Measurements from ENCODE around the gene SLC7A5. TPM values are rescaled to one million over a fixed set of nuclear protein-coding genes. Genes with fewer than 3 reads are reported as not detected.
A peak's percentile ranks its signal among the peaks of the same experiment; 100 is the strongest.

SLC7A5 gene
- total and polyA plus RNA-seq, 2 of the 13 experiments (the other 11 are each of a cell fraction or from before 2014, with no cell fraction given), result 79.6 to 155 TPM

DNA sequence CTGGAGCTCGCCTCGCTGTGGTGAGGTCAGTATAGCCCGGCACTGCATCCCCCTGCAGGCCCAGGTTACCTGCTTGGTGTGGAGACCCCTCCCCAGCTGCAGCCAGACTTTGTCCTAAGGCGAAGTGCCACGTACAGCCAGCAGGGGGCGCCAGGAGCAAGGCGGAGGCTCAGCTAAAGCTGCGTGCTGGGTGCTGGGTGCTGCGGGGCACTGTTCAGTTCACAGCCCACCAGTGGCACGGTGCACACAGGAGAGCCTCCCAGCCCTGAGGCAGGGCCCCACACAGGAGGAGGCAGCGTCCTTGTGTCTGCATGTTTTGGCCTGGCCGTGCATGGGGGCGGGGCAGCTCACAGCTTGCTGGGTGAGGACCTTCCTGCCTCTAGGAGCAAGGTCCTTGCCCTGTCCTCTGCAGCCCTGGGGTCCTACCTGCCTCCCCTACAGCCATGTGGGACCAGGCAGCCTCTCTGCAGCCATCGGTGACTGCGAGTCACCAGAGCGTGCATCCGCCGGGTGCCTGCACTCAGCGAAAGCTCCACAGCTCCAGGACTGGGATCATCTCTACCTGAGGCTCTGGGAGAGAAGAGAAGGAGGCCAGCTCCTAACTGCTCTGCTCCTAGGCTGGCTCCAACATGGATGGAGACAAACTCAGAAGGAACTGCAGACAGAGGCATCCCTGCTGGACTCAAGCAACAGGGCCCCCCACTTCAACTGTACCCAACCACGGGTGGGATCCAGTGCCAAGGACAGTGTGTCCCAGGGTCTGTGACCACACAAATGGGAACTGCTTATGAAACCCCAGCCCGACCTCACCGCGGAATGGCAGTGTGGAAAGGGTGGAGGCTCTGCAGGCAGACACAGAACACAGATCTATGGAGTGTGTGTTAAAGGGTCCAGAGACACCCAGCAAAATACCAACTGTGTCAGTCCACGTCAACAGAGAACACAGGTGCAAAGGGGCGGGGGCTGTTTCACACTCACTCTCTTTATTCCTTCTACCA, 19.0 kb downstream of the SLC7A5 start (continued):
- TF ChIP-seq RBM22 (optimal IDR thresholded peaks at IDR 0.05; ENCODE audit: low read length) (peak; percentile 10), ASH2L (IDR thresholded peaks at IDR 0.05; ENCODE audit: insufficient read length, low read depth, low read length) (peak; percentile 79), NONO (IDR thresholded peaks at IDR 0.05) (no peak), NONO (CRISPR knock-in tag; conservative IDR thresholded peaks at IDR 0.05) (peak; percentile 99), ZNF354B (CRISPR knock-in tag; IDR thresholded peaks at IDR 0.05) (0 out of 2 replicates have a peak, but pooled peaks have one; percentile 10), ZNF225 (CRISPR knock-in tag; IDR thresholded peaks at IDR 0.05) (peak; percentile 62; the same call in 1 of the 2 replicates), ZNF296 (CRISPR knock-in tag; conservative IDR thresholded peaks at IDR 0.05) (peak; percentile 88), MED8 (CRISPR knock-in tag; IDR thresholded peaks at IDR 0.05; ENCODE audit: insufficient replicate concordance) (peak; percentile 86), ZNF333 (CRISPR knock-in tag; IDR thresholded peaks at IDR 0.05; ENCODE audit: borderline replicate concordance) (peak; percentile 72; the same call in 1 of the 2 replicates), ZC3H4 (CRISPR knock-in tag; IDR thresholded peaks at IDR 0.05; ENCODE audit: borderline replicate concordance) (peak; percentile 65; the same call in 1 of the 2 replicates), NCOA1 (CRISPR knock-in tag; IDR thresholded peaks at IDR 0.05) (peak; percentile 90), JARID2 (CRISPR knock-in tag; IDR thresholded peaks at IDR 0.05; ENCODE audit: insufficient replicate concordance) (peak; percentile 54), ZNF530 (CRISPR knock-in tag; IDR thresholded peaks at IDR 0.05; ENCODE audit: low read depth) (no peak), MTF2 (CRISPR knock-in tag; IDR thresholded peaks at IDR 0.05; ENCODE audit: borderline replicate concordance) (no peak), CC2D1A (CRISPR knock-in tag; IDR thresholded peaks at IDR 0.05) (no peak), YEATS2 (CRISPR knock-in tag; IDR thresholded peaks at IDR 0.05; ENCODE audit: borderline replicate concordance) (peak; percentile 39; the same call in 1 of the 2 replicates), TCF7 (IDR thresholded peaks at IDR 0.05; ENCODE audit: low read depth) (no peak), ZNF777 (CRISPR knock-in tag; IDR thresholded peaks at IDR 0.05) (0 out of 2 replicates have a peak, but pooled peaks have one; percentile 39), ELF3 (CRISPR knock-in tag; IDR thresholded peaks at IDR 0.05) (0 out of 2 replicates have a peak, but pooled peaks have one; percentile 48), MATR3 (CRISPR knock-in tag; IDR thresholded peaks at IDR 0.05) (no peak)
- TF ChIP-seq, protein P1, sequence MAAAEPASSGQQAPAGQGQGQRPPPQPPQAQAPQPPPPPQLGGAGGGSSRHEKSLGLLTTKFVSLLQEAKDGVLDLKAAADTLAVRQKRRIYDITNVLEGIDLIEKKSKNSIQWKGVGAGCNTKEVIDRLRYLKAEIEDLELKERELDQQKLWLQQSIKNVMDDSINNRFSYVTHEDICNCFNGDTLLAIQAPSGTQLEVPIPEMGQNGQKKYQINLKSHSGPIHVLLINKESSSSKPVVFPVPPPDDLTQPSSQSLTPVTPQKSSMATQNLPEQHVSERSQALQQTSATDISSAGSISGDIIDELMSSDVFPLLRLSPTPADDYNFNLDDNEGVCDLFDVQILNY (CRISPR knock-in tag; conservative IDR thresholded peaks at IDR 0.05), result no peak
- TF ChIP-seq, protein P2, sequence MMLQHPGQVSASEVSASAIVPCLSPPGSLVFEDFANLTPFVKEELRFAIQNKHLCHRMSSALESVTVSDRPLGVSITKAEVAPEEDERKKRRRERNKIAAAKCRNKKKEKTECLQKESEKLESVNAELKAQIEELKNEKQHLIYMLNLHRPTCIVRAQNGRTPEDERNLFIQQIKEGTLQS (CRISPR knock-in tag; IDR thresholded peaks at IDR 0.05), result 0 out of 2 replicates have a peak, but pooled peaks have one; percentile 48
- TF ChIP-seq, protein P3, sequence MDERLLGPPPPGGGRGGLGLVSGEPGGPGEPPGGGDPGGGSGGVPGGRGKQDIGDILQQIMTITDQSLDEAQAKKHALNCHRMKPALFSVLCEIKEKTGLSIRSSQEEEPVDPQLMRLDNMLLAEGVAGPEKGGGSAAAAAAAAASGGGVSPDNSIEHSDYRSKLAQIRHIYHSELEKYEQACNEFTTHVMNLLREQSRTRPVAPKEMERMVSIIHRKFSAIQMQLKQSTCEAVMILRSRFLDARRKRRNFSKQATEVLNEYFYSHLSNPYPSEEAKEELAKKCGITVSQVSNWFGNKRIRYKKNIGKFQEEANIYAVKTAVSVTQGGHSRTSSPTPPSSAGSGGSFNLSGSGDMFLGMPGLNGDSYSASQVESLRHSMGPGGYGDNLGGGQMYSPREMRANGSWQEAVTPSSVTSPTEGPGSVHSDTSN (CRISPR knock-in tag; IDR thresholded peaks at IDR 0.05), result no peak
- TF ChIP-seq, protein P4, sequence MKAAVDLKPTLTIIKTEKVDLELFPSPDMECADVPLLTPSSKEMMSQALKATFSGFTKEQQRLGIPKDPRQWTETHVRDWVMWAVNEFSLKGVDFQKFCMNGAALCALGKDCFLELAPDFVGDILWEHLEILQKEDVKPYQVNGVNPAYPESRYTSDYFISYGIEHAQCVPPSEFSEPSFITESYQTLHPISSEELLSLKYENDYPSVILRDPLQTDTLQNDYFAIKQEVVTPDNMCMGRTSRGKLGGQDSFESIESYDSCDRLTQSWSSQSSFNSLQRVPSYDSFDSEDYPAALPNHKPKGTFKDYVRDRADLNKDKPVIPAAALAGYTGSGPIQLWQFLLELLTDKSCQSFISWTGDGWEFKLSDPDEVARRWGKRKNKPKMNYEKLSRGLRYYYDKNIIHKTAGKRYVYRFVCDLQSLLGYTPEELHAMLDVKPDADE (CRISPR knock-in tag; IDR thresholded peaks at IDR 0.05), result no peak
